KMS-11 (cell line): ENCODE data around the gene ZCCHC12.

Source experiments
- H2AFZ ChIP-seq: fragments of 200-600 bp; sonication (generic); 2 replicates; pipeline ENCODE4 v1.6.1; 2016; ENCODE audit warnings: antibody characterized with exemption, mixed run types, low read depth
- H3K27ac ChIP-seq: fragments of 200-600 bp; sonication (generic); 2 replicates; pipeline ENCODE4 v1.6.1; 2016; ENCODE audit warnings: mild to moderate bottlenecking, mixed run types
- H3K27me3 ChIP-seq: fragments of 200-600 bp; sonication (generic); 2 replicates; pipeline ENCODE4 v1.6.1; 2017; ENCODE audit warnings: mild to moderate bottlenecking, low read depth, mixed run types, moderate library complexity; ENCODE audit not compliant: insufficient read depth
- H3K36me3 ChIP-seq: fragments of 200-600 bp; sonication (generic); 2 replicates; pipeline ENCODE4 v1.6.1; 2017; ENCODE audit warnings: mild to moderate bottlenecking, mixed run types; ENCODE audit not compliant: insufficient read depth
- H3K4me1 ChIP-seq: fragments of 200-600 bp; sonication (generic); 2 replicates; pipeline ENCODE4 v1.6.1; 2016; ENCODE audit warnings: mild to moderate bottlenecking, low read depth, mixed run types; ENCODE audit not compliant: poor library complexity, severe bottlenecking
- H3K4me2 ChIP-seq: fragments of 200-600 bp; sonication (generic); 2 replicates; pipeline ENCODE4 v1.7.0; 2016; ENCODE audit warnings: mild to moderate bottlenecking, mixed run types
- H3K4me3 ChIP-seq: fragments of 200-600 bp; sonication (generic); IDR thresholded peaks from 2 replicates; pipeline ENCODE4 v1.6.1; 2017; ENCODE audit warnings: low read depth, low read length, mixed read lengths; ENCODE audit not compliant: insufficient read depth
- H3K79me2 ChIP-seq: fragments of 200-600 bp; sonication (generic); 2 replicates; pipeline ENCODE4 v1.6.1; 2016; ENCODE audit warnings: low read depth, mixed run types; ENCODE audit not compliant: insufficient read depth
- H3K9ac ChIP-seq: fragments of 200-600 bp; sonication (generic); 2 replicates; pipeline ENCODE4 v1.6.1; 2016; ENCODE audit warnings: mild to moderate bottlenecking, mixed run types
- H4K20me1 ChIP-seq: fragments of 200-600 bp; sonication (generic); 2 replicates; pipeline ENCODE4 v1.6.1; 2016; ENCODE audit warnings: mild to moderate bottlenecking, mixed run types; ENCODE audit not compliant: insufficient read depth
- CTCF ChIP-seq: fragments of 200-600 bp; sonication (generic); conservative IDR thresholded peaks from 2 replicates; pipeline ENCODE4 v1.6.1; 2017; ENCODE audit warnings: low read depth, mild to moderate bottlenecking, antibody characterized with exemption, low read length, moderate library complexity, mixed read lengths

The ZCCHC12 gene

GRCh38 chrX:118862091-118862490 is 38.5 kb downstream of the ZCCHC12 start:
- Histone ChIP-seq H4K20me1 (no peaks in the 10 kb centered on the region), H3K4me3 (no peak overlapping the region), H3K36me3 (no peaks in the 10 kb centered on the region), H3K27ac (no peak overlapping the region), H3K4me2 (no peak overlapping the region), H3K79me2 (no peaks in the 10 kb centered on the region), H3K9ac (no peak overlapping the region), H3K27me3 (no peaks in the 10 kb centered on the region), H3K4me1 (no peaks in the 10 kb centered on the region), H2AFZ (no peak overlapping the region)
- TF ChIP-seq CTCF: no peak

- Histone ChIP-seq H3K27me3 (no peaks in the 10 kb centered on the region), H3K4me2 (no peak overlapping the region), H4K20me1 (no peaks in the 10 kb centered on the region), H3K4me3 (no peak overlapping the region), H3K27ac (no peak overlapping the region), H3K36me3 (no peaks in the 10 kb centered on the region), H3K79me2 (no peaks in the 10 kb centered on the region), H3K4me1 (no peaks in the 10 kb centered on the region), H2AFZ (no peak overlapping the region), H3K9ac (no peak overlapping the region)
- no peak for TF ChIP-seq CTCF
Observed at GRCh38 chrX:118862979-118863378, 39.4 kb downstream of the ZCCHC12 start.

GRCh38 chrX:118864063-118864635 is 40.5 kb downstream of the ZCCHC12 start:
- H3K36me3 ChIP-seq: no peaks in the 10 kb centered on the region

GRCh38 chrX:118865231-118865630 is 41.6 kb downstream of the ZCCHC12 start:
- H3K4me1 ChIP-seq: no peaks in the 10 kb centered on the region
- no peak overlapping the region for H3K4me2 ChIP-seq
- no peak overlapping the region for H3K9ac ChIP-seq
- TF ChIP-seq CTCF: no peak
- H3K4me3 ChIP-seq: no peak overlapping the region
- H3K27me3 ChIP-seq: no peaks in the 10 kb centered on the region
- no peaks in the 10 kb centered on the region for H4K20me1 ChIP-seq
- no peaks in the 10 kb centered on the region for H3K36me3 ChIP-seq
- no peak overlapping the region for H2AFZ ChIP-seq
- H3K27ac ChIP-seq: no peak overlapping the region
- no peaks in the 10 kb centered on the region for H3K79me2 ChIP-seq

More at GRCh38 chrX:118864063-118864635, 40.5 kb downstream of the ZCCHC12 start:
- no peaks in the 10 kb centered on the region for H3K4me1 ChIP-seq
- no peak overlapping the region for H2AFZ ChIP-seq
- H3K4me2 ChIP-seq: no peak overlapping the region
- no peak overlapping the region for H3K27ac ChIP-seq
- H3K79me2 ChIP-seq: no peaks in the 10 kb centered on the region
- no peaks in the 10 kb centered on the region for H3K27me3 ChIP-seq
- no peak overlapping the region for H3K9ac ChIP-seq
- H4K20me1 ChIP-seq: no peaks in the 10 kb centered on the region
- H3K4me3 ChIP-seq: no peak overlapping the region
- TF ChIP-seq CTCF: no peak
